Transverse colon (tissue), 4 donors: ENCODE data around the gene SCN4B. TPM values are rescaled to one million over a fixed set of nuclear protein-coding genes. Genes with fewer than 3 reads are reported as not detected.

Source experiments
- DNase-seq: peaks from one replicate; pipeline ENCODE4 v3.0.0-alpha.2; 2019
- H3K27ac ChIP-seq, 4 donors: fragments of 200-600 bp; sonication (generic); 2 replicates each; pipeline ENCODE4 v1.5.1; 2016 to 2018; ENCODE audit warnings: inconsistent platforms in 4 of 4
- H3K27me3 ChIP-seq: fragments of 200-600 bp; sonication (generic); 2 replicates; pipeline ENCODE4 v1.5.1; 2017; ENCODE audit warnings: inconsistent platforms
- H3K36me3 ChIP-seq, 4 donors: fragments of 200-600 bp; sonication (generic); 2 replicates each; pipeline ENCODE4 v1.5.1; 2017 to 2019; ENCODE audit warnings: inconsistent platforms in 4 of 4
- H3K4me1 ChIP-seq, 4 donors: fragments of 200-600 bp; sonication (generic); 2 replicates each; pipeline ENCODE4 v1.5.1; 2017 to 2020; ENCODE audit warnings: inconsistent platforms in 4 of 4
- H3K4me3 ChIP-seq, 4 donors: fragments of 200-600 bp; sonication (generic); 1 replicate in 1 of 4; 2 replicates in 3 of 4; pipeline versions ENCODE4 v1.5.1 to v1.6.1; 2017 to 2019; ENCODE audit warnings: inconsistent platforms in 4 of 4
- H3K9me3 ChIP-seq, 2 donors: fragments of 200-600 bp; sonication (generic); 2 replicates each; pipeline ENCODE4 v1.5.1; 2017 to 2019; ENCODE audit warnings: inconsistent platforms in 2 of 2
- EP300 ChIP-seq: sonication (generic); formaldehyde crosslinking; IDR thresholded peaks from one replicate; pipeline ENCODE4 v1.6.1; 2017; ENCODE audit warnings: antibody characterized with exemption, low read depth
- POLR2A ChIP-seq: fragments of 450-650 bp; IDR thresholded peaks from one replicate; pipeline ENCODE4 v1.6.1; 2016; ENCODE audit warnings: antibody characterized with exemption, mild to moderate bottlenecking, moderate library complexity
- POLR2AphosphoS5 ChIP-seq, 3 donors: sonication (generic); formaldehyde crosslinking; IDR thresholded peaks; one replicate each; pipeline ENCODE4 v1.6.1; 2016; ENCODE audit warnings: antibody characterized with exemption in 3 of 3
- WGBS, 2 donors: methylation state at CpG; one replicate each; pipeline ENCODE4 v1.1.5; 2018; ENCODE audit warnings: low coverage in 1 of 2; 5-methylcytosine and 5-hydroxymethylcytosine counted together
- in situ Hi-C, 4 donors: fragments of 200-750 bp; cut with MboI; loops; one replicate each; pipeline versions ENCODE4 v1.15.0 to v1.15.1; 2017; ENCODE audit warnings: low sequenced_read_pairs in 3 of 4, low pct_ligation_motif_present in 1 of 4, low pct_unique_long_range_greater_than_20kb in 1 of 4
- intact Hi-C: fragments of 100-400 bp; cut with DNase I; formaldehyde crosslinking; loops from one replicate; pipeline ENCODE4 v1.15.1; 2023; ENCODE audit warnings: low total_unique reads
- total RNA-seq, 4 donors: library from RNA; depleted of rRNA; stranded (reverse); fragments of >200 nt; gene quantifications; one replicate each; pipeline ENCODE4 v1.1.0, GENCODE V29; 2016
- TF ChIP-seq, protein P1 (sequence below), 5 experiments: fragments of 200-600 bp in 3 of 5; fragments of 450-650 bp in 2 of 5; sonication (generic) in 3 of 5; IDR thresholded peaks; 1 replicate in 2 of 5; 2 replicates in 3 of 5; pipeline ENCODE4 v1.5.1; 2016 to 2017; ENCODE audit warnings: antibody characterized with exemption in 5 of 5, inconsistent platforms in 3 of 5, mild to moderate bottlenecking in 2 of 5, moderate library complexity in 1 of 5

Gene SCN4B
- total RNA-seq, 4 donors from 2014 or later, result 0.41 to 1.1 (median 0.75) TPM; not detected in 1

DNA sequence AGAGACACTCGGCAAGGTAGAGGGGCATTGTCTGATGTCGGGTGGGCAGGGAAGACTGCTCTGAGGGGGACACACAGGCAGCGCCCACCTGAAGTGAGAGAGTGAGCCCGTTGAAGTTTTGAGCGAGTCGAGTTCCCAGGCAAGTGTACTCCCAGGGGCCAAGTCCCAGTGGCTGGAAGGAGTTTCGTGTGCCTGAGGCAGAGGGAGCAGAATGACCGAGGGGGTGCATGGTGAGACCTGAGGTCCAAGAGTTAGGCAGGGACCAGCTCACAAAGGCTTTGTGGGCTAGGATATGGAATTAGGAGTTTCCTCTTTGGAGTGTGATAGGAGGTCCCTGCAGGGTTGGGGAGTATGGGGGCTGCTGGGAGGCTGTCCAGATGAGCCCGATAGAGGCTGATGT lies 17.6 kb upstream of the SCN4B start:
- peaks cover 20% of the 10 kb centered on the region for H3K27me3 ChIP-seq
- intact Hi-C loops, result loop anchor here (2.0 kb wide), 1 partner anchor 25 kb away; no protein-coding TSS in a partner anchor

GRCh38 chr11:118169300-118170140 lies 16.9 kb upstream of the SCN4B start:
- Histone ChIP-seq H3K9me3 (no peaks in the 10 kb centered on the region), H3K36me3 (no peaks in the 10 kb centered on the region), H3K4me3 (no peak overlapping the region), H3K27me3 (peaks cover 20% of the 10 kb centered on the region), H3K4me1 (peaks cover 0 to 5% (median 0%) of the 10 kb centered on the region in 4 donors), H3K27ac (no peak overlapping the region)
- WGBS, 2 donors, result 81 to 100% methylated on average over 1 to 7 of the region's 7 CpGs
- in situ Hi-C loops (no loop called here), intact Hi-C loops (loop anchor here (2.0 kb wide), 1 partner anchor 25 kb away; no protein-coding TSS in a partner anchor)
- TF ChIP-seq POLR2A (no peak), POLR2AphosphoS5 (IDR thresholded peaks at IDR 0.05) (no peak), EP300 (no peak)
- TF ChIP-seq, protein P1, sequence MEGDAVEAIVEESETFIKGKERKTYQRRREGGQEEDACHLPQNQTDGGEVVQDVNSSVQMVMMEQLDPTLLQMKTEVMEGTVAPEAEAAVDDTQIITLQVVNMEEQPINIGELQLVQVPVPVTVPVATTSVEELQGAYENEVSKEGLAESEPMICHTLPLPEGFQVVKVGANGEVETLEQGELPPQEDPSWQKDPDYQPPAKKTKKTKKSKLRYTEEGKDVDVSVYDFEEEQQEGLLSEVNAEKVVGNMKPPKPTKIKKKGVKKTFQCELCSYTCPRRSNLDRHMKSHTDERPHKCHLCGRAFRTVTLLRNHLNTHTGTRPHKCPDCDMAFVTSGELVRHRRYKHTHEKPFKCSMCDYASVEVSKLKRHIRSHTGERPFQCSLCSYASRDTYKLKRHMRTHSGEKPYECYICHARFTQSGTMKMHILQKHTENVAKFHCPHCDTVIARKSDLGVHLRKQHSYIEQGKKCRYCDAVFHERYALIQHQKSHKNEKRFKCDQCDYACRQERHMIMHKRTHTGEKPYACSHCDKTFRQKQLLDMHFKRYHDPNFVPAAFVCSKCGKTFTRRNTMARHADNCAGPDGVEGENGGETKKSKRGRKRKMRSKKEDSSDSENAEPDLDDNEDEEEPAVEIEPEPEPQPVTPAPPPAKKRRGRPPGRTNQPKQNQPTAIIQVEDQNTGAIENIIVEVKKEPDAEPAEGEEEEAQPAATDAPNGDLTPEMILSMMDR (IDR thresholded peaks at IDR 0.05), result no peak
- no peak for DNase-seq

More for the DNA sequence above, 17.6 kb upstream of the SCN4B start:
- Histone ChIP-seq H3K27ac (no peak overlapping the region), H3K4me1 (peaks cover 0 to 5% (median 0%) of the 10 kb centered on the region in 4 donors), H3K36me3 (no peaks in the 10 kb centered on the region), H3K9me3 (no peaks in the 10 kb centered on the region), H3K4me3 (no peak overlapping the region)
- in situ Hi-C loops, result no loop called here
- DNase-seq, result no peak
- no peak for TF ChIP-seq POLR2A
- TF ChIP-seq, protein P1 (IDR thresholded peaks at IDR 0.05), result no peak
- TF ChIP-seq EP300, result no peak
- no peak for TF ChIP-seq POLR2AphosphoS5 (IDR thresholded peaks at IDR 0.05)
- 84% methylated on average over 9 of the region's 9 CpGs; no CpG with 5 or more reads in 1 of the 2 donors for WGBS, 2 donors

DNA sequence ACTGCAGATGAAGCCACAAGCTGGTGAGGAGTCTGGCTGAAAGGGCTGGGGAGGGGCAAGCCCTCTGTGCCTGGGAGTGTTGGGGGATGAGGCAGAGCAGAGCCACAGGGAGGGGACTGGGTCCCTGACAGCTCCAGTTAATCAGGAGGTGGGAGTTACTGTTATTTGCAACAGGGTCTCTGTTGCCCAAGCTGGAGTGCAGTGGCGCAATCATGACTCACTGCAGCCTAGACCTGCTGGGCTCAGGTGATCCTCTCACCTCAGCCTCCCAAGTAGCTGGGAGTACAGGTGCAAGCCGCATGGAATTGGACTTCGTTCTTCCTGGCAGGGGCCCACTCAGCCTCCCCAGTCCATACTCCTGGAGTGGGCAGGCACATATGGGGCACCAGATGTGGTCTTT lies 16.1 kb upstream of the SCN4B start:
- in situ Hi-C loops, result no loop called here
- Histone ChIP-seq H3K27ac (no peak overlapping the region), H3K4me3 (no peak overlapping the region), H3K4me1 (peaks cover 0 to 5% (median 0%) of the 10 kb centered on the region in 4 donors), H3K27me3 (peaks cover 20% of the 10 kb centered on the region), H3K9me3 (no peaks in the 10 kb centered on the region), H3K36me3 (no peaks in the 10 kb centered on the region)
- WGBS, 2 donors, result 56% methylated on average over 3 of the region's 3 CpGs; no CpG with 5 or more reads in 1 of the 2 donors
- TF ChIP-seq EP300 (no peak), POLR2AphosphoS5 (IDR thresholded peaks at IDR 0.05) (no peak), POLR2A (no peak)
- TF ChIP-seq, protein P1 (IDR thresholded peaks at IDR 0.05), result no peak
- intact Hi-C loops, result no loop called here
- no peak for DNase-seq

- peaks cover 25% of the 10 kb centered on the region for H3K27me3 ChIP-seq
- no peaks in the 10 kb centered on the region for H3K9me3 ChIP-seq
- intact Hi-C loops (no loop called here), in situ Hi-C loops (no loop called here)
- DNase-seq, result no peak
- H3K36me3 ChIP-seq, result no peaks in the 10 kb centered on the region
- no peak overlapping the region for H3K4me3 ChIP-seq
- peaks cover 0 to 5% (median 0%) of the 10 kb centered on the region in 4 donors for H3K4me1 ChIP-seq
- no peak overlapping the region for H3K27ac ChIP-seq
- TF ChIP-seq POLR2A (no peak), EP300 (no peak), POLR2AphosphoS5 (IDR thresholded peaks at IDR 0.05) (no peak)
- TF ChIP-seq, protein P1 (IDR thresholded peaks at IDR 0.05), result no peak
- 81% methylated on average over 8 of the region's 8 CpGs; no CpG with 5 or more reads in 1 of the 2 donors for WGBS, 2 donors
Measured at GRCh38 chr11:118168316-118168715, 15.7 kb upstream of the SCN4B start.
